OCI-LY3 (cell line): Measurements from ENCODE around the gene FABP1.

Source experiments
- H2AFZ ChIP-seq: fragments of 200-600, 300-600 bp; shearing (Covaris generic); 2 replicates; pipeline ENCODE4 v1.6.0; 2014; ENCODE audit warnings: antibody characterized with exemption, low read depth, low read length
- H3K27ac ChIP-seq: fragments of 200-600, 300-600 bp; sonication (generic); 2 replicates; pipeline ENCODE4 v1.5.1; 2014; ENCODE audit warnings: mild to moderate bottlenecking, low read length, moderate library complexity, mixed read lengths
- H3K27me3 ChIP-seq: fragments of 200-600, 300-600 bp; sonication (generic); 2 replicates; pipeline ENCODE4 v1.6.1; 2014; ENCODE audit warnings: low read depth, low read length, mixed read lengths
- H3K36me3 ChIP-seq: fragments of 200-600, 300-600 bp; sonication (generic); replicated peaks from 2 replicates; pipeline ENCODE3; 2014; ENCODE audit warnings: low read depth, low read length, mixed read lengths
- H3K4me1 ChIP-seq: fragments of 300-600, 200-600 bp; sonication (generic); 2 replicates; pipeline ENCODE4 v1.6.1; 2014; ENCODE audit warnings: low read length, mixed read lengths
- H3K4me2 ChIP-seq: fragments of 200-600, 300-600 bp; sonication (generic); 2 replicates; pipeline ENCODE4 v1.6.1; 2014; ENCODE audit warnings: low read length, mixed read lengths
- H3K4me3 ChIP-seq: fragments of 300-600, 200-600 bp; sonication (generic); 2 replicates; pipeline ENCODE4 v1.5.1; 2014; ENCODE audit warnings: antibody characterized with exemption, mild to moderate bottlenecking, low read length, moderate library complexity
- H3K79me2 ChIP-seq: fragments of 300-600, 200-600 bp; shearing (Covaris generic); 2 replicates; pipeline ENCODE4 v1.6.1; 2014; ENCODE audit warnings: mild to moderate bottlenecking, low read length, mixed read lengths
- H3K9ac ChIP-seq: fragments of 300-600, 200-600 bp; shearing (Covaris generic); 2 replicates; pipeline ENCODE4 v1.6.0; 2014; ENCODE audit warnings: mild to moderate bottlenecking, low read length, moderate library complexity
- H3K9me3 ChIP-seq: fragments of 200-600, 300-600 bp; shearing (Covaris generic); 2 replicates; pipeline ENCODE4 v1.6.1; 2014; ENCODE audit warnings: low read length, mixed read lengths; ENCODE audit not compliant: insufficient read depth
- H4K20me1 ChIP-seq: fragments of 200-600, 300-600 bp; sonication (generic); 2 replicates; pipeline ENCODE4 v1.6.1; 2016; ENCODE audit warnings: low read length, mixed read lengths; ENCODE audit not compliant: insufficient read depth
- EZH2phosphoT487 ChIP-seq: fragments of 200-600 bp; shearing (Covaris generic); IDR thresholded peaks from 2 replicates; pipeline ENCODE4 v1.6.1; 2018; ENCODE audit warnings: antibody characterized with exemption, mixed run types, low read depth
- TF ChIP-seq, protein P1 (sequence below): fragments of 200-600, 300-600 bp; sonication (generic); IDR thresholded peaks from 2 replicates; pipeline ENCODE4 v1.5.1; 2014; ENCODE audit warnings: antibody characterized with exemption, low read length, low read depth

Gene FABP1

DNA sequence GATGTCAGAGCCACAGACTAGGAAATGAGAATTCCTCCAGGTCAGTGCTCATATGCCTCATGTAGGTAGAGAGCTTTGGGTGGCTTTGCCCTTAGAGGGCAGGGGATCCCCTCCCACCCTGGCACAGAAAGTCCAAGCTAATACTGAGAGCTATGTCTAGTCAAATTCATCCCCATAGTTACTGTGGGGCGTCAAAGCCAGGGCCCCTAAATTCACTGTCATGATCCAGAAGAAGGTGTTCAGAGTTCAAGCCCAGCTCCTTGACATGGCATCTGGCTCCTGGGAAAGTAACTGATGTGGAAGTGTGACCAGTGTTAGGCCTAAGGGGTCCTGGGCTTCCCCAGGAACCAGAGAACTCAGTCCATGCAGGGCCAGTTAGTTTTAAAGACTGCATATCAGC, 44.1 kb upstream of the FABP1 start:
- no peaks in the 10 kb centered on the region for H3K27me3 ChIP-seq
- H3K36me3 ChIP-seq, result no peaks in the 10 kb centered on the region

DNA sequence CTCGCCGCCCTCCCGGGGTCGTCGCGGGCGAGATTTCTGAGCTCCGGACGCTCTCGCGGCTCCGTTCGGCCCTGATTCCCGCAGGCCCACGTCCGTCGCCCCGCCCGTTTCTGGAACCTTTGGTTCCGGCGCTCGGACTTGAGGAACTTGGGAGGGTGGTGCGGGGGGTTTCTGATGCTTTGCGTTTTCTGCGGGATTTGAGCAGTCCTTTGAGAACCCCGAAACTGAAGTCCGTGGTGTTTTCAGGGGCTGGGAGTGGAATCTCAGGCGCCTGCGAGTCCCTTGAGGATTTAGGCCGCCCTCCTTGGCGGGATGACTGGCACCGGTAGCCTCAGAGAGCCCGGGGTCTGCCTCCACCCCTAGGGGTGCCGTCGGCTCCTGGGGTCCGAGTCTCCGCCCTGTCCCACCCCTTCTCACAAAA, 42.6 kb upstream of the FABP1 start:
- H3K4me2 ChIP-seq, result peak overlapping the region; percentile 40
- no peak overlapping the region for H2AFZ ChIP-seq
- no peaks in the 10 kb centered on the region for H3K4me1 ChIP-seq
- peak overlapping the region; percentile 52 for H3K9ac ChIP-seq
- H3K9me3 ChIP-seq, result no peaks in the 10 kb centered on the region
- H3K36me3 ChIP-seq, result no peaks in the 10 kb centered on the region
- H3K27me3 ChIP-seq, result no peaks in the 10 kb centered on the region
- H3K27ac ChIP-seq, result no peak overlapping the region
- H3K4me3 ChIP-seq, result peak overlapping the region; percentile 74
- no peaks in the 10 kb centered on the region for H3K79me2 ChIP-seq
- no peak for TF ChIP-seq EZH2phosphoT487
- TF ChIP-seq, protein P1, sequence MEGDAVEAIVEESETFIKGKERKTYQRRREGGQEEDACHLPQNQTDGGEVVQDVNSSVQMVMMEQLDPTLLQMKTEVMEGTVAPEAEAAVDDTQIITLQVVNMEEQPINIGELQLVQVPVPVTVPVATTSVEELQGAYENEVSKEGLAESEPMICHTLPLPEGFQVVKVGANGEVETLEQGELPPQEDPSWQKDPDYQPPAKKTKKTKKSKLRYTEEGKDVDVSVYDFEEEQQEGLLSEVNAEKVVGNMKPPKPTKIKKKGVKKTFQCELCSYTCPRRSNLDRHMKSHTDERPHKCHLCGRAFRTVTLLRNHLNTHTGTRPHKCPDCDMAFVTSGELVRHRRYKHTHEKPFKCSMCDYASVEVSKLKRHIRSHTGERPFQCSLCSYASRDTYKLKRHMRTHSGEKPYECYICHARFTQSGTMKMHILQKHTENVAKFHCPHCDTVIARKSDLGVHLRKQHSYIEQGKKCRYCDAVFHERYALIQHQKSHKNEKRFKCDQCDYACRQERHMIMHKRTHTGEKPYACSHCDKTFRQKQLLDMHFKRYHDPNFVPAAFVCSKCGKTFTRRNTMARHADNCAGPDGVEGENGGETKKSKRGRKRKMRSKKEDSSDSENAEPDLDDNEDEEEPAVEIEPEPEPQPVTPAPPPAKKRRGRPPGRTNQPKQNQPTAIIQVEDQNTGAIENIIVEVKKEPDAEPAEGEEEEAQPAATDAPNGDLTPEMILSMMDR, result no peak
- no peaks in the 10 kb centered on the region for H4K20me1 ChIP-seq

More for the DNA sequence above, 44.1 kb upstream of the FABP1 start:
- Histone ChIP-seq H3K9me3 (no peaks in the 10 kb centered on the region), H3K27ac (no peak overlapping the region), H3K4me1 (no peaks in the 10 kb centered on the region), H4K20me1 (no peaks in the 10 kb centered on the region), H3K4me3 (no peak overlapping the region), H2AFZ (no peak overlapping the region), H3K9ac (no peak overlapping the region), H3K79me2 (no peaks in the 10 kb centered on the region), H3K4me2 (no peak overlapping the region)
- TF ChIP-seq, protein P1, result no peak
- TF ChIP-seq EZH2phosphoT487, result no peak

DNA sequence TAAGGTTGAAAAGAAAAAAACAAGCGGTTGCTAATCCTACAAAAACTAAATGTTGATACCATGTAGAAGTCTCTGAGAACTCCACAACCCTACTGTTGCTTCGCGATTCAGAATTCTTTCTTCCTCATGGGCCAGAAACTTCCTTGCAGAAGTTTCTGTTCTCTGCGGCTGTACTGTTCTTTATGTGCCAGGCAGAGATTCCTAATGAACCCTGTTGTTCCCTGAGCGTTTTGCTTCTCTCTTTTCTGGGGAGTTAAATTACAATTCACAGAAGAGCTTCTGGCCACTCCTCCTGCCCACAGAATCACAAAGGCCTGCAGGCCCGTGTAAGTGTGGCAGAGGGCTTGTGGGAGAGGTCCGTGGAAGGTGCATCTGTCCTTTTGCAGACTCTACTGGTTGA, 40.5 kb upstream of the FABP1 start:
- Histone ChIP-seq H3K79me2 (no peaks in the 10 kb centered on the region), H3K4me1 (no peaks in the 10 kb centered on the region), H3K9ac (no peak overlapping the region), H3K4me2 (no peak overlapping the region), H3K4me3 (no peak overlapping the region), H3K27me3 (no peaks in the 10 kb centered on the region), H3K9me3 (no peaks in the 10 kb centered on the region), H3K36me3 (no peaks in the 10 kb centered on the region), H3K27ac (no peak overlapping the region), H4K20me1 (no peaks in the 10 kb centered on the region), H2AFZ (no peak overlapping the region)
- TF ChIP-seq, protein P1, result no peak
- TF ChIP-seq EZH2phosphoT487, result no peak

DNA sequence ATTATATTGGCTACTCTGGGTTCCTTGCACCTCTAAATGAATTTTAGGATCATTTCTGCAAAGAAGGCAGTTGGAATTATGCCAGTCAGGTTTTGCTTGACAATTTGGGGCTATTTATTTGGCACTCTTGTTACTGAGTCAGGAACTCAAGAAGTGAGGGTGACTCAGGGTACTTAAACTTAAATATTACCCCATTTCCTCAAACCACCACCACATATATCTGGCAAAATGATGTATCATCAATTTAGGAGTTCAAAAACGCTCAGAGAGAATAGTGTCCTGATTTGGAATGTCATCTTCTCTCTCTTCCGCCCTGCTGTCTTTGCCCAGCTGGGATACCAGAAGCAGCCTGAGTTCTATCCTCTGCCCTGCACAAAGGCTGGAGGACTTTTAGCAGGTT, 39.9 kb upstream of the FABP1 start:
- H3K4me2 ChIP-seq, result no peak overlapping the region
- H3K27ac ChIP-seq, result no peak overlapping the region
- H3K9ac ChIP-seq, result no peak overlapping the region
- H3K4me3 ChIP-seq, result no peak overlapping the region
- no peak for TF ChIP-seq EZH2phosphoT487
- TF ChIP-seq, protein P1, result no peak
- no peaks in the 10 kb centered on the region for H3K4me1 ChIP-seq
- no peaks in the 10 kb centered on the region for H4K20me1 ChIP-seq
- H3K36me3 ChIP-seq, result no peaks in the 10 kb centered on the region
- no peaks in the 10 kb centered on the region for H3K79me2 ChIP-seq
- H2AFZ ChIP-seq, result no peak overlapping the region
- no peaks in the 10 kb centered on the region for H3K9me3 ChIP-seq
- H3K27me3 ChIP-seq, result no peaks in the 10 kb centered on the region
